IgD-negative memory B cell (primary cell): ENCODE results near the gene ARMH3. TPM values are rescaled to one million over a fixed set of nuclear protein-coding genes. Genes with fewer than 3 reads are reported as not detected.
"Not testable (repeated sequence)": the region's sequence is repeated elsewhere in the genome, so short reads cannot be mapped to it uniquely, and the experiment has no call there.

Experiments
- H3K27ac Mint-ChIP-seq, 3 donors: one replicate each; pipeline ENCODE4 v1.8.0; 2020 to 2022; ENCODE audit warnings: mild to moderate bottlenecking in 3 of 3, mixed read lengths in 3 of 3, moderate library complexity in 1 of 3
- H3K27me3 Mint-ChIP-seq: one replicate; pipeline ENCODE4 v1.8.0; 2021; ENCODE audit warnings: mixed read lengths
- H3K36me3 Mint-ChIP-seq: one replicate; pipeline ENCODE4 v1.8.0; 2020; ENCODE audit warnings: mild to moderate bottlenecking, mixed read lengths
- H3K4me1 Mint-ChIP-seq, 3 donors: one replicate each; pipeline ENCODE4 v1.8.0; 2020 to 2022; ENCODE audit warnings: mixed read lengths in 3 of 3, mild to moderate bottlenecking in 1 of 3
- H3K4me3 Mint-ChIP-seq, 4 donors: one replicate each; pipeline ENCODE4 v1.8.0; 2020 to 2022; ENCODE audit warnings: mild to moderate bottlenecking in 4 of 4, mixed read lengths in 4 of 4, moderate library complexity in 3 of 4
- H3K9me3 Mint-ChIP-seq, 3 donors: one replicate each; pipeline ENCODE4 v1.8.0; 2020 to 2021; ENCODE audit warnings: mixed read lengths in 3 of 3, mild to moderate bottlenecking in 1 of 3
- polyA plus RNA-seq: library from polyadenylated mRNA; unstranded; fragments of 300-500 nt; fragmentation: Illumina TruSeq; gene quantifications from one replicate; pipeline ENCODE4 v1.2.3, GENCODE V29; 2021

Gene ARMH3
- polyA plus RNA-seq, 1 donor from 2014 or later, result 39.3 TPM

GRCh38 chr10:101980677-101981076, 75.3 kb downstream of the ARMH3 start:
- Mint-ChIP-seq H3K36me3 (peaks cover 14% of the 10 kb centered on the region), H3K4me1 (peaks cover 3 to 11% (median 6%) of the 10 kb centered on the region in 3 donors), H3K27ac (peak overlapping the region in 1 of 3 donors; percentile 24)
- H3K4me3 Mint-ChIP-seq, H3K27me3 Mint-ChIP-seq, H3K9me3 Mint-ChIP-seq: not testable (repeated sequence)

- peaks cover 0 to 2% (median 0%) of the 10 kb centered on the region in 3 donors for H3K9me3 Mint-ChIP-seq
- H3K36me3 Mint-ChIP-seq, result peaks cover 20% of the 10 kb centered on the region
- H3K27me3 Mint-ChIP-seq, result no peaks in the 10 kb centered on the region
- peak overlapping the region; percentile 69 to 97 (median 79) for H3K27ac Mint-ChIP-seq
- H3K4me1 Mint-ChIP-seq, result peaks cover 32 to 54% (median 34%) of the 10 kb centered on the region in 3 donors
- H3K4me3 Mint-ChIP-seq, result peak overlapping the region; percentile 67 to 90 (median 83)
Measured at GRCh38 chr10:101974091-101974971, 81.6 kb downstream of the ARMH3 start.

GRCh38 chr10:101972761-101973160, 83.2 kb downstream of the ARMH3 start:
- Mint-ChIP-seq H3K4me3 (peak overlapping the region; percentile 52 to 90 (median 74)), H3K36me3 (peaks cover 13% of the 10 kb centered on the region), H3K9me3 (peaks cover 0 to 2% (median 0%) of the 10 kb centered on the region in 3 donors), H3K27me3 (no peaks in the 10 kb centered on the region), H3K4me1 (peaks cover 47 to 67% (median 48%) of the 10 kb centered on the region in 3 donors), H3K27ac (peak overlapping the region; percentile 79 to 91 (median 81))

GRCh38 chr10:101969412-101969922, 86.5 kb downstream of the ARMH3 start:
- Mint-ChIP-seq H3K9me3 (peaks cover 0 to 1% (median 0%) of the 10 kb centered on the region in 3 donors), H3K27ac (peak overlapping the region; percentile 84 to 93 (median 91)), H3K27me3 (no peaks in the 10 kb centered on the region), H3K4me3 (peak overlapping the region; percentile 49 to 83 (median 66)), H3K4me1 (peaks cover 63 to 81% (median 71%) of the 10 kb centered on the region in 3 donors), H3K36me3 (peaks cover 15% of the 10 kb centered on the region)

GRCh38 chr10:101968940-101969321, 87.0 kb downstream of the ARMH3 start:
- Mint-ChIP-seq H3K9me3 (peaks cover 0 to 1% (median 0%) of the 10 kb centered on the region in 3 donors), H3K27me3 (no peaks in the 10 kb centered on the region), H3K36me3 (peaks cover 15% of the 10 kb centered on the region), H3K4me3 (peak overlapping the region; percentile 49 to 83 (median 66)), H3K27ac (peak overlapping the region; percentile 84 to 93 (median 91)), H3K4me1 (peaks cover 60 to 76% (median 69%) of the 10 kb centered on the region in 3 donors)

- H3K36me3 Mint-ChIP-seq, result peaks cover 12% of the 10 kb centered on the region
- H3K4me3 Mint-ChIP-seq, result peak overlapping the region; percentile 49 to 83 (median 66)
- H3K27me3 Mint-ChIP-seq, result no peaks in the 10 kb centered on the region
- H3K9me3 Mint-ChIP-seq, result peaks cover 0 to 1% (median 0%) of the 10 kb centered on the region in 3 donors
- H3K4me1 Mint-ChIP-seq, result peaks cover 56 to 71% (median 64%) of the 10 kb centered on the region in 3 donors
- H3K27ac Mint-ChIP-seq, result peak overlapping the region; percentile 84 to 93 (median 91)
Measured at GRCh38 chr10:101968286-101968939, 87.6 kb downstream of the ARMH3 start.

GRCh38 chr10:101967713-101968112, 88.3 kb downstream of the ARMH3 start:
- H3K4me3 Mint-ChIP-seq, result peak overlapping the region in 3 of 4 donors; percentile 44 to 71 (median 61)
- peak overlapping the region; percentile 49 to 93 (median 84) for H3K27ac Mint-ChIP-seq
- peaks cover 11% of the 10 kb centered on the region for H3K36me3 Mint-ChIP-seq
- peaks cover 54 to 68% (median 61%) of the 10 kb centered on the region in 3 donors for H3K4me1 Mint-ChIP-seq
- peaks cover 0 to 1% (median 0%) of the 10 kb centered on the region in 3 donors for H3K9me3 Mint-ChIP-seq
- H3K27me3 Mint-ChIP-seq, result no peaks in the 10 kb centered on the region

GRCh38 chr10:101967119-101967518, 88.9 kb downstream of the ARMH3 start:
- no peaks in the 10 kb centered on the region for H3K27me3 Mint-ChIP-seq
- peaks cover 0 to 1% (median 0%) of the 10 kb centered on the region in 3 donors for H3K9me3 Mint-ChIP-seq
- peaks cover 50 to 66% (median 61%) of the 10 kb centered on the region in 3 donors for H3K4me1 Mint-ChIP-seq
- H3K36me3 Mint-ChIP-seq, result peaks cover 11% of the 10 kb centered on the region
- H3K27ac Mint-ChIP-seq, result peak overlapping the region; percentile 49 to 84 (median 53)
- H3K4me3 Mint-ChIP-seq, result peak overlapping the region in 3 of 4 donors; percentile 37 to 83 (median 44)

GRCh38 chr10:101965075-101965765, 90.8 kb downstream of the ARMH3 start:
- Mint-ChIP-seq H3K9me3 (peaks cover 0 to 1% (median 0%) of the 10 kb centered on the region in 3 donors), H3K36me3 (peaks cover 4% of the 10 kb centered on the region), H3K4me3 (peak overlapping the region in 2 of 4 donors; percentile 8 to 25), H3K27me3 (no peaks in the 10 kb centered on the region), H3K4me1 (peaks cover 41 to 62% (median 61%) of the 10 kb centered on the region in 3 donors), H3K27ac (peak overlapping the region; percentile 3 to 69 (median 25))

GRCh38 chr10:101961591-101962498, 94.1 kb downstream of the ARMH3 start:
- Mint-ChIP-seq H3K9me3 (peaks cover 0 to 1% (median 0%) of the 10 kb centered on the region in 3 donors), H3K36me3 (peaks cover 7% of the 10 kb centered on the region), H3K4me1 (peaks cover 15 to 49% (median 49%) of the 10 kb centered on the region in 3 donors), H3K27ac (peak overlapping the region in 2 of 3 donors; percentile 20 to 26), H3K4me3 (no peak overlapping the region), H3K27me3 (no peaks in the 10 kb centered on the region)

GRCh38 chr10:101960879-101961395, 95.0 kb downstream of the ARMH3 start:
- Mint-ChIP-seq H3K9me3 (peaks cover 0 to 1% (median 0%) of the 10 kb centered on the region in 3 donors), H3K27me3 (no peaks in the 10 kb centered on the region), H3K4me3 (peak overlapping the region in 1 of 4 donors; percentile 53), H3K36me3 (peaks cover 3% of the 10 kb centered on the region), H3K4me1 (peaks cover 10 to 44% (median 43%) of the 10 kb centered on the region in 3 donors), H3K27ac (no peak overlapping the region)

GRCh38 chr10:101959346-101959916, 96.5 kb downstream of the ARMH3 start:
- peaks cover 4 to 41% (median 37%) of the 10 kb centered on the region in 3 donors for H3K4me1 Mint-ChIP-seq
- no peaks in the 10 kb centered on the region for H3K27me3 Mint-ChIP-seq
- peak overlapping the region in 1 of 4 donors; percentile 53 for H3K4me3 Mint-ChIP-seq
- no peaks in the 10 kb centered on the region for H3K9me3 Mint-ChIP-seq
- peaks cover 8% of the 10 kb centered on the region for H3K36me3 Mint-ChIP-seq
- peak overlapping the region; percentile 61 to 82 (median 63) for H3K27ac Mint-ChIP-seq

GRCh38 chr10:101958691-101959090, 97.3 kb downstream of the ARMH3 start:
- peaks cover 10% of the 10 kb centered on the region for H3K36me3 Mint-ChIP-seq
- H3K4me1 Mint-ChIP-seq, result peaks cover 4 to 41% (median 37%) of the 10 kb centered on the region in 3 donors
- H3K27ac Mint-ChIP-seq, result peak overlapping the region; percentile 63 to 82 (median 80)
- no peak overlapping the region for H3K4me3 Mint-ChIP-seq
- H3K27me3 Mint-ChIP-seq, result no peaks in the 10 kb centered on the region
- no peaks in the 10 kb centered on the region for H3K9me3 Mint-ChIP-seq
